Measurements from ENCODE around the gene TBX1. TPM values are rescaled to one million over a fixed set of nuclear protein-coding genes. Genes with fewer than 3 reads are reported as not detected.
A peak's percentile ranks its signal among the peaks of the same experiment; 100 is the strongest.

The TBX1 gene
- total RNA-seq, 4 donors from 2014 or later: 0.18 to 4.4 (median 0.26) TPM

DNA sequence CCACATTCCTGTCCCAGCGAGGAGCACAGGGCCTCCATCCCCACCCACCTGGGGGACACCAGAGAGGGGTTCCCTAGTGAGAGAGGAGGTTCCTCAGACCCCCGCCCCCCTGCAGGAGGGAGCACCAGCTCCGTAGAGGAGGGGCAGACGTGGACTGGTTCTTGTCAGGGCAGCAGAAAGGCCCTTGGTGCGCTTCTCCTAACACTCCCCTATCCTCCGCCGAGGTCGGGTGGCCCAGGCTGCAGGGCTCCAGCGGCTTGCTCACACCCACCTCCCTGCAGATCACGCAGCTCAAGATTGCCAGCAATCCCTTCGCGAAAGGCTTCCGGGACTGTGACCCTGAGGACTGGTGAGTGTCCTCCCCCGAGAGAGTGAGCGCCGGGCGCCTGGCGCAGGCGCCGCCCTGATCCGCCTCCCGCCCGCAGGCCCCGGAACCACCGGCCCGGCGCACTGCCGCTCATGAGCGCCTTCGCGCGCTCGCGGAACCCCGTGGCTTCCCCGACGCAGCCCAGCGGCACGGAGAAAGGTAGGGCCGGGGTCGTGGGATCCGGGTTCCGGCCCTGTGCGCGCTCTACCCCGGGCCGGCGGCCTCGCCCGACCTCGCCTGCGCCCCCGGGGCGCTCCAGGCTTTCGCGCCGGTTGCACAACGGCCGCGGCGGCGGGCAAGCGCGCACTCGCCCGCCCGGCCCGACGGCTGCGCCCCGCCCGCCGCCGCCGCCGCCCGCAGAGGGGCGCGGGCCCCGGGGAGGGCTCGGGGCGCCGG is 5.1 kb downstream of the TBX1 start:
- no peaks in the 10 kb centered on the region for H3K9me3 ChIP-seq
- intact Hi-C loops (cut with DNase I): no loop called here
- H3K36me3 ChIP-seq: no peaks in the 10 kb centered on the region
- no peak for DNase-seq
- H3K27ac ChIP-seq: peak overlapping the region; percentile 10 to 70 (median 38)
- H3K4me3 ChIP-seq: peak overlapping the region; percentile 41 to 68 (median 49)
- no peak for TF ChIP-seq POLR2A (IDR thresholded peaks at IDR 0.05)
- TF ChIP-seq, protein P1, sequence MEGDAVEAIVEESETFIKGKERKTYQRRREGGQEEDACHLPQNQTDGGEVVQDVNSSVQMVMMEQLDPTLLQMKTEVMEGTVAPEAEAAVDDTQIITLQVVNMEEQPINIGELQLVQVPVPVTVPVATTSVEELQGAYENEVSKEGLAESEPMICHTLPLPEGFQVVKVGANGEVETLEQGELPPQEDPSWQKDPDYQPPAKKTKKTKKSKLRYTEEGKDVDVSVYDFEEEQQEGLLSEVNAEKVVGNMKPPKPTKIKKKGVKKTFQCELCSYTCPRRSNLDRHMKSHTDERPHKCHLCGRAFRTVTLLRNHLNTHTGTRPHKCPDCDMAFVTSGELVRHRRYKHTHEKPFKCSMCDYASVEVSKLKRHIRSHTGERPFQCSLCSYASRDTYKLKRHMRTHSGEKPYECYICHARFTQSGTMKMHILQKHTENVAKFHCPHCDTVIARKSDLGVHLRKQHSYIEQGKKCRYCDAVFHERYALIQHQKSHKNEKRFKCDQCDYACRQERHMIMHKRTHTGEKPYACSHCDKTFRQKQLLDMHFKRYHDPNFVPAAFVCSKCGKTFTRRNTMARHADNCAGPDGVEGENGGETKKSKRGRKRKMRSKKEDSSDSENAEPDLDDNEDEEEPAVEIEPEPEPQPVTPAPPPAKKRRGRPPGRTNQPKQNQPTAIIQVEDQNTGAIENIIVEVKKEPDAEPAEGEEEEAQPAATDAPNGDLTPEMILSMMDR (IDR thresholded peaks at IDR 0.05): no peak
- peaks cover 0 to 99% (median 4%) of the 10 kb centered on the region in 4 donors for H3K27me3 ChIP-seq
- H3K4me1 ChIP-seq: peaks cover 7 to 43% (median 13%) of the 10 kb centered on the region in 3 donors
- WGBS, 2 donors: 0 to 4% methylated on average over 4 to 9 of the region's 83 CpGs

- H3K27ac ChIP-seq: peak overlapping the region; percentile 36 to 70 (median 40)
- H3K36me3 ChIP-seq: no peaks in the 10 kb centered on the region
- TF ChIP-seq, protein P1 (IDR thresholded peaks at IDR 0.05): no peak
- no peak for TF ChIP-seq POLR2A (IDR thresholded peaks at IDR 0.05)
- peak overlapping the region; percentile 41 to 68 (median 49) for H3K4me3 ChIP-seq
- DNase-seq: no peak
- H3K4me1 ChIP-seq: peaks cover 7 to 40% (median 11%) of the 10 kb centered on the region in 3 donors
- intact Hi-C loops (cut with DNase I): no loop called here
- no peaks in the 10 kb centered on the region for H3K9me3 ChIP-seq
- H3K27me3 ChIP-seq: peaks cover 0 to 99% (median 4%) of the 10 kb centered on the region in 4 donors
- no CpG with 5 or more reads among the region's 36 CpGs for WGBS, 2 donors
Measured at GRCh38 chr22:19766240-19766510, 5.6 kb downstream of the TBX1 start.

- Histone ChIP-seq H3K4me3 (peak overlapping the region; percentile 41 to 68 (median 49)), H3K9me3 (no peaks in the 10 kb centered on the region), H3K36me3 (no peaks in the 10 kb centered on the region), H3K27ac (peak overlapping the region; percentile 36 to 70 (median 40)), H3K4me1 (peaks cover 7 to 34% (median 7%) of the 10 kb centered on the region in 3 donors), H3K27me3 (peaks cover 0 to 99% (median 4%) of the 10 kb centered on the region in 4 donors)
- intact Hi-C loops (cut with DNase I): no loop called here
- TF ChIP-seq, protein P1 (IDR thresholded peaks at IDR 0.05): peak in 4 of 6 experiments; percentile 21 to 36 (median 32)
- no peak for TF ChIP-seq POLR2A (IDR thresholded peaks at IDR 0.05)
- no peak for DNase-seq
- WGBS, 2 donors: 18 to 48% methylated on average over 9 to 20 of the region's 103 CpGs
Measured at GRCh38 chr22:19766511-19767426, 6.2 kb downstream of the TBX1 start.

DNA sequence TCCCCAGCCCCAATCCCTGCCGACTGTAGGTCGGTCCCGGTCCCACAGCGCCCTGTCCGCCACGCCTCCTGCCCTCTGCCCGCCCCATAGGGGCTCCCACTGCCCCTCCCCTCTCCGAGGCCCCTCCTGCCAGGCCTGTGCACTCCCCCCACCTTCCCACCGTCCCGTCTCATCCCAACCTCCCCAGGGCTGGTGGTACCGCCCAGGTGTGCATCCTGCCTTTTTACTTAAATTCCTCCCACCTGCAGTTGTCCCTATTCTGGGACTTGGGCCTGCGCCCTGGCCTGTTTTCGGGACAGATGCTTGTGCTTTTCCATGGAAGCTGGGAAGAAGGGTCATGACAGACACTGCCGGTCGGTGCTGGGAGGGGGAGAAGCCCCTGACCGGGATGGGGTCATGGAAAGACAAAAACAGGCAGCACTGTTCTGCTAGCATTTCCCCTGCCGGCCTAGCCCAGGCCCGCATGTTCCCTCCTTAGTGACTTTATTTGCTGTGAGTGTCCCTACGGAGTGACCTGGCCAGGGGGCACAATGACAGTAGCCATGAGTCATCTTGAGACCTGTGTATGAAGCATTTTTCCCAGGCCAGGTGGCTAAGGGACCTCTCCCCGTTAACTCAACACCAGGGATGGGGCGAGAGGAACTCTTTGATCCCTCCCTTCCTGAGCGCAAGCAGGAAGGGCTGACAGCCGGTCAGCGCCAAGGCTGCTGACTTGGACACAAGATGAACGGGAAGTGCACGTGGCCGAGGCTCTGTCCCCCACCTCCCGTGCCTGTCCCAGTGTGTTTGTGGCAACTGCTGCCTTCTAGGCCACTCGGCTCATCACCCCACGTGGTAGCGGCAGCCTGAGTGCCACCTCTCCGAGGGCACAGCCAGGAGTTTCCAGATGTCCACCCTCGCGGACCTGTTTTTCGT is 7.1 kb downstream of the TBX1 start:
- no peak for DNase-seq
- intact Hi-C loops (cut with DNase I): no loop called here
- Histone ChIP-seq H3K9me3 (no peaks in the 10 kb centered on the region), H3K27me3 (peaks cover 0 to 99% (median 4%) of the 10 kb centered on the region in 4 donors), H3K4me1 (peaks cover 7 to 35% (median 7%) of the 10 kb centered on the region in 3 donors), H3K4me3 (peak overlapping the region; percentile 41 to 68 (median 49)), H3K27ac (peak overlapping the region in 3 of 4 donors; percentile 39 to 70 (median 41)), H3K36me3 (no peaks in the 10 kb centered on the region)
- WGBS, 2 donors: 32 to 40% methylated on average over 1 to 9 of the region's 35 CpGs
- TF ChIP-seq, protein P1 (IDR thresholded peaks at IDR 0.05): no peak
- TF ChIP-seq POLR2A (IDR thresholded peaks at IDR 0.05): no peak
